Suprapubic skin (tissue), 3 donors: Measurements from ENCODE around the gene CCL8.

ENCODE experiments used
- CTCF ChIP-seq, 2 donors: fragments of 200-600 bp in 1 of 2; fragments of 450-650 bp in 1 of 2; sonication (generic) in 1 of 2; IDR thresholded peaks; one replicate each; pipeline ENCODE4 v1.5.1; 2016 to 2019; ENCODE audit warnings: antibody characterized with exemption in 2 of 2, mild to moderate bottlenecking in 1 of 2, moderate library complexity in 1 of 2
- POLR2A ChIP-seq, 2 donors: fragments of 450-650 bp; IDR thresholded peaks; one replicate each; pipeline ENCODE4 v1.6.1; 2017; ENCODE audit warnings: antibody characterized with exemption in 2 of 2, mild to moderate bottlenecking in 2 of 2, moderate library complexity in 2 of 2

GRCh38 chr17:34370997-34371395, 51.8 kb downstream of the CCL8 start:
- no peak for TF ChIP-seq POLR2A (IDR thresholded peaks at IDR 0.05)
- no peak for TF ChIP-seq CTCF (IDR thresholded peaks at IDR 0.05)
